HG03354 (cell line): ENCODE measurements around the gene CHRDL2.
"Not testable (repeated sequence)": the region's sequence is repeated elsewhere in the genome, so short reads cannot be mapped to it uniquely, and the experiment has no call there.

Experiments
- ATAC-seq: cut with Tn5 transposase; IDR thresholded peaks from one replicate; pipeline ENCODE4 v1.9.1; 2021; ENCODE audit warnings: mild to moderate bottlenecking; ENCODE audit not compliant: unreplicated experiment, poor library complexity, severe bottlenecking

Gene CHRDL2, protein sequence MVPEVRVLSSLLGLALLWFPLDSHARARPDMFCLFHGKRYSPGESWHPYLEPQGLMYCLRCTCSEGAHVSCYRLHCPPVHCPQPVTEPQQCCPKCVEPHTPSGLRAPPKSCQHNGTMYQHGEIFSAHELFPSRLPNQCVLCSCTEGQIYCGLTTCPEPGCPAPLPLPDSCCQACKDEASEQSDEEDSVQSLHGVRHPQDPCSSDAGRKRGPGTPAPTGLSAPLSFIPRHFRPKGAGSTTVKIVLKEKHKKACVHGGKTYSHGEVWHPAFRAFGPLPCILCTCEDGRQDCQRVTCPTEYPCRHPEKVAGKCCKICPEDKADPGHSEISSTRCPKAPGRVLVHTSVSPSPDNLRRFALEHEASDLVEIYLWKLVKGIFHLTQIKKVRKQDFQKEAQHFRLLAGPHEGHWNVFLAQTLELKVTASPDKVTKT

GRCh38 chr11:74731301-74732094 is at the start of gene CHRDL2:
CHRDL2 (minus strand) TSS chr11:74731426; CDS start chr11:74730888, 538 bp downstream.
- no peak for ATAC-seq

DNA sequence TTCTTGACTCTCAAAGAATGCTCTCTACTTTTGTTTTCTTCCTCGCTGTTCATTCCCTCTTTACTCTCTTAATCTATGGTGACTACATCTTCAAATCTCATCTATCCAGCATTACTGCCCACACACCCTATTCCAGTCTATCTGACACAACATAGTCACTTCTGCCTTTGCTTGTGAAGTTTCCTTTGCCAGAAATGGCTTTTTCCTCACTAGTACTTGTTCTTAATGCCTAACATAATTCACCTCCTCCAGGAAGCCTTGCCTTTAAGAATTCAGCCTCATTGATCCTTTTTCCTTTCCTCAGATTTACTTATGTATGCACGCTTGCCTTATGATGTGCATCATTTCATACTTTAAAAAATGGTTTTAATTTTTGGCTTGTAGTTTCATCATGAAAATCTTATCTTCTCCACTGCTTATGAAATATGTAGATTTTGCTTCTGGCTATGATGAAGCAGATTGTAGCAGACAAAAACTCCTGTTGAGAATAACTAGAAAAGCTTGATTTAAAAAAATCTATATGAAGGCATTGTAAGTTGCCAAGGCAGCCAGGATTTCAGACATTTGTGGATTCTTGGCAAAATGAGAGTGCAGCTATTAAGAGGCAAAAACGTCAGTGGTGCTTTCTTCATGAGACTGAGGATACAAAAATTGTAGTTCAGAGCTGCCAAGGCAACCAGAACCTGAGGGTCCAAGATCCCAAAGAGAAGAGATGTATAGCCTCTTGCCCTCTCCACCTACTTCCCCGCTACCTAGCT is 49.2 kb upstream of the CHRDL2 start:
- ATAC-seq, result no peak

DNA sequence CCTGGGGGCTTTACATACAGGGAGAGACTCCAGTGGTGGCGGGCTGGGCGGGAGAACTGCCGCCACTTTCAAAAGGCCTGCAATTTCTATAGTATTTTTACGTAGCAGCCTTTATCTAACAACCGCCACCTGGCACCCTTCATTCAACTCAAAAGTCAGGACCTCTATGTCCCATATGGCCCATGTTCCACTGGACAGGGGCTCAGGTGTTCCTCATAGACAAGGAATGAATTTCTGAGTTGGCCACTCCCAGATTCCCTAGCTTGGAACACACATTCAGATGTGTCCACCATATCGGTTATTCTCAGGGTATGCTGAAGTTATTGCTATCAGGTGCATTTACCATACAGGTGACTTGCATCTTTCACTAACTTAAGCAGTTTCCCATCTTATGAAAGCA is 47.4 kb upstream of the CHRDL2 start:
- ATAC-seq, result no peak

DNA sequence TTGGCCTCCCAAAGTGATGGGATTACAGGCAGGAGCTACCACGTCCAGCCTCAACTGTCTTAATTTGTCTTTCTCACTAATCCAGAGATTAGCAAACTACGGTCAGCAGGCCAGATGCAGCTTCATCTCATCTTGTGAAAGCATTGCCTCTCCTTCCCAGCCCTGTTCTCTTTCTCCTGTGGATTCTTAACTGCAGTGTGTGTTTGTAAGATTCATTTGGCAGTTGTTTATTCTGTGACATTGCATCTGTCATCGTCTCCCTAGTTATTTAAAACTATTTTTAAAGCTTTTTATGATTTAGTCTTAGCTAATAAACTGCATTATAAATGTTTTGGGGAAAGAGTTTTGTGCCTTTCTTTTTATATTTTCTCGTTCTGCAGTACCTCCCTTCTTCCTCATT is 46.7 kb upstream of the CHRDL2 start:
- ATAC-seq, result no peak

DNA sequence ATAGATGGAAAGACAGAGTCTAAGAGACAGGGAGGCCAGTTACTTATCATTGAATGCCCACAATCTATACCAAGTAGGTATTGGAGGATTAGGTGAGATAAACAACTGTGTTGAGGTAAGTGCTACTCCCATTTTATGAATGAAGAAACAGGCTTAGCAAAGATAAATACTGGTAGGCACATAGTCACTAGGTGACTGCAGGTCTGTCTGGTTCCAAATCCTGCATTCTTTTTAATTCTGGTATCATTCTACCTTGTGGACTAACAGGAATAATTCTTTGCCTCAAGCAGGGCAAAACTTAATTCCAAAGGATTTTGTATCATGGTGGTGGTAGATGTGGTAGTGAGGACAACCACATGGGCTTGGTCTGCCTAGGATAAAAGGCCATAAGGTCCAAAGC is 45.8 kb upstream of the CHRDL2 start:
- ATAC-seq, result no peak

DNA sequence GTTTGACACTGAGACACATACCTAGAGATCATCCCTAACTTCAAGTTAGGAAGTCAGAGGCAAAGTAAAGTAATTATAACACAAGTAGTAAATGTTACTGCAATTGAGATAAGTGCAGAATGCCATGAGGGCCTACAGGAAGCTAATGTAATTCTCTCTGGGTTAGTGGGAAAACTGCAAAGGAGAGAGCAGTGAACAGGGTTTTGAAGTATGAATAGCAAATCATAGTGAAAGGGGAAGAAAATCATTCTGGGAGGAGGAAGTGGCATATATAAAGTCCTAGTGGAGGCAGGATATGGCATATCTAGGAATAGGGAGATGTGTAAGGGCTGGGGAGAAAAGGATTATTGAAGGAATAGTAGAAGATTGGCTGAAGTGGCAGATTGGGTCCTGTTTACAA is 45.3 kb upstream of the CHRDL2 start:
- ATAC-seq, result no peak

- ATAC-seq, result no peak
Measured at GRCh38 chr11:74775762-74776161, 44.5 kb upstream of the CHRDL2 start.

GRCh38 chr11:74773476-74773875 is 42.2 kb upstream of the CHRDL2 start:
- no peak for ATAC-seq

- ATAC-seq, result no peak
Measured at GRCh38 chr11:74771139-74771538, 39.9 kb upstream of the CHRDL2 start.

- ATAC-seq, result no peak
Measured at GRCh38 chr11:74770456-74770855, 39.2 kb upstream of the CHRDL2 start.

DNA sequence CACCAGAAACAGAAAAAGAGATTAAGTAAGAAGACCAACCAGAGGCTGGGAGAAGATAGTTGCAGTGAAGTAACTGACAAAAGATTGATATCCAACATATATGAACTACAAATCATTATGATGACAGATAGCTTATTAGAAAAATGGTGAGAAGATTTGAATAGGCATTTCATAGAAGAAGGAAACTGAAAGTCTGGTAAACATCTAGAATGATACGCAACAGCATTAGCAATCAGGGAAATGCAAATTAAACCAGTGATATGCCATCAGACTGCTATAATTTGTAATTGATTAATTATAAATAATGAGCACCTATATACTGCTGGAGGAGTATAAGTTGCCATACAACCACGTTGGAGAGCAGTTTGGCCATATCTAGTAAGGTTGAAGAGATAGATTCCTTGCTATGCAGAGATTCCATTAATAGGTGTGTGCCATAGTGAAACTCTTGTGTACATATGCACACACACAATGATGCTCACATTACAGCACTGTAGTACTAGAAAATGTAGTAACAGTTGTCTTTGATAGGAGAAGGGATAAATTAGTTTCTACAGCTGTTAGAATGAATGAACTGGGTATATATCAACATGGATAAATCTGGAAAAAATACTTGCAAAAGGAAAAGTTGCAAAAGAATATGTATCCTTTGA is 38.0 kb upstream of the CHRDL2 start:
- ATAC-seq, result peak; percentile 39

DNA sequence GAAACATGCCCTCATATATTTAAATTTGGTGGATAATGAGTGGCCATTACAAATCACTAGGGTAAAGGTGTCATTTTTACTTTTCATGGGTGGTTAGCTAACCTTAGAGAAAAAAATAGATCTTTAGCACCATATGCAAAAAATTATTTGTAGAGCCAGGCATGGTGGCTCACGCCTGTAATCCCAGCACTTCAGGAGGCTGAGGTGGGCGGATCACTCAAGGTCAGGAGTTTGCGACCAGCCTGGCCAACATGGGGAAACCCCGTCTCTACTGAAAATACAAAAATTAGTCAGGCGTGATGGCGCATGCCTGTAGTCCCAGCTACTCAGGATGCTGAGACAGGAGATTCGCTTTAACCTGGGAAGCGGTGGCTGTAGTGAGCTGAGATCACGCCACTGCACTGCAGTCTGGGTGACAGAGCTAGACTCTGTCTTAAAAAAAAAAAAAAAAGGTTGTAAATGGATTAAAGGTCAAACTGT is 37.0 kb upstream of the CHRDL2 start:
- peak; percentile 64 for ATAC-seq

DNA sequence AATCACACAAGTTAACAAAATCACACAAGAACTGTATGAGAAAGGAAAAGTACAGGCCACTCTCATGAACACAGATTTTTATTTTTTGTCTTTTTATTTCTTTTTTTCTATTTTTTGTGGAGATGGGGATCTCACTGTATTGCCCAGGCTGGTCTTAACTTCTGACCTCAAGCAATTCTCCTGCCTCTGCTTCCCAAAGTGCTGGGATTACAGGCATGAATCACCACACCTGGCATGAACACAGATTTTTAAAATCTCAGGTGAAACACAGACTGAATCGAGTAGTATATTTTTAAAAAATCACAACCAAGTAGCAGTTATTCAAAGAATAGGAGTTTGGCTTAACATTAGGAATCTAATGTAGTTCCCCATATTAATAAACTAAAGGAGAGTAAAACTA is 35.7 kb upstream of the CHRDL2 start:
- no peak for ATAC-seq

- no peak for ATAC-seq
Measured at GRCh38 chr11:74756571-74756970, 25.3 kb upstream of the CHRDL2 start.

GRCh38 chr11:74755395-74755995 is 24.3 kb upstream of the CHRDL2 start:
- no peak for ATAC-seq

- no peak for ATAC-seq
Measured at GRCh38 chr11:74754507-74755252, 23.5 kb upstream of the CHRDL2 start.

GRCh38 chr11:74751303-74751702 is 20.1 kb upstream of the CHRDL2 start:
- no peak for ATAC-seq

DNA sequence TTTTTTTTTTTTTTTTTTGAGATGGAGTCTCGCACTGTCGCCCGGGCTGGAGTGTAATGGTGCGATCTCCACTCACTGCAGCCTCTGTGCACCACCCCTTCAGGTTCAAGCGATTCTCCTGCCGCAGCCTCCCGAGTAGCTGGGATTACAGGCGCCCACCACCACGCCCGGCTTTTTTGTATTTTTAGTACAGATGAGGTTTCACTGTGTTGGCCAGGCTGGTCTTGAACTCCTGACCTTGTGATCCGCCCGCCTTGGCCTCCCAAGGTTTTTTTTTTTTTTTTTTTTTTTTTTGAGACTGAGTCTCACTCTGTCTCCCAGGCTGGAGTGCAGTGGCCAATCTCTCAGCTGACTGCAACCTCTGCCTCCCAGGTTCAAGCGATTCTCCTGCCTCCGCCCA is 19.4 kb upstream of the CHRDL2 start:
- ATAC-seq, result not testable (repeated sequence)

DNA sequence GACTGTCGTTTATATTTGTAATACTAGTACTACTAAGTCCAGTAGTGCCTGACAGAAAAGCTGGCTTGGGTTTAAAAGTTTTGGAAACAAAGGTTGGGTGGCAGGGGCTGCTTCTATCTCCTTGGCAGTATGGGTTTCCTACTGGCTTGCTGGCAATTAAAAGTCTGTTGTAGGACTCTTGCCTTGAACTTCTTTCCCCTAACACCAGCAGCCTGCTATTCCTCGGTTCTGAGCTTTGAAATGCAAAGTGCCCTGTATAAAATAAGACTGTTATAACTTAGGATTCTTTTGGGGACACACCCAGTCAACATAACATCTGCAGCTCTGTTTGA is 18.7 kb upstream of the CHRDL2 start:
- no peak for ATAC-seq
